MCF 10A (cell line): ENCODE results near the gene ZAP70. TPM values are rescaled to one million over a fixed set of nuclear protein-coding genes. Genes with fewer than 3 reads are reported as not detected.

Experiments used
- BruUV-seq: library from RNA; stranded (reverse); fragments of 400-500 nt; replicated peaks from 2 replicates; lab custom pipeline; 2021; lab: Mats Ljungman, UMichigan
- CTCF ChIA-PET: fragments of 300-600 bp; sonication (Branson Sonifier 250); formaldehyde crosslinking; extraction: SDS; loops from one replicate; lab custom pipeline; 2021; ENCODE audit warnings: antibody characterized with exemption, inconsistent platforms; lab: Yijun Ruan, JAX
- POLR2A ChIA-PET: fragments of 300-600, 350-650 bp; sonication (Branson Sonifier 250); formaldehyde crosslinking; extraction: SDS; loops from one replicate; lab custom pipeline; 2020; ENCODE audit warnings: antibody characterized with exemption, inconsistent platforms; lab: Yijun Ruan, JAX
- DNase-seq: peaks from one replicate; pipeline ENCODE4 v3.0.0-alpha.2; 2018; ENCODE audit not compliant: unreplicated experiment
- H3K27ac Mint-ChIP-seq: one replicate; pipeline ENCODE4 v1.8.0; 2022; ENCODE audit warnings: mild to moderate bottlenecking, low read depth, mixed read lengths; ENCODE audit not compliant: unreplicated experiment
- H3K27me3 Mint-ChIP-seq: one replicate; pipeline ENCODE4 v1.8.0; 2022; ENCODE audit warnings: mixed read lengths; ENCODE audit not compliant: insufficient read depth, unreplicated experiment
- H3K36me3 Mint-ChIP-seq: one replicate; pipeline ENCODE4 v1.8.0; 2022; ENCODE audit warnings: mild to moderate bottlenecking, moderate library complexity, mixed read lengths; ENCODE audit not compliant: insufficient read depth, unreplicated experiment
- H3K4me1 Mint-ChIP-seq: one replicate; pipeline ENCODE4 v1.8.0; 2022; ENCODE audit warnings: mixed read lengths; ENCODE audit not compliant: insufficient read depth, unreplicated experiment
- H3K4me3 Mint-ChIP-seq: one replicate; pipeline ENCODE4 v1.8.0; 2022; ENCODE audit warnings: mild to moderate bottlenecking, moderate library complexity, mixed read lengths; ENCODE audit not compliant: unreplicated experiment
- H3K9me3 Mint-ChIP-seq: one replicate; pipeline ENCODE4 v1.8.0; 2022; ENCODE audit warnings: mixed read lengths; ENCODE audit not compliant: unreplicated experiment
- intact Hi-C: fragments of 100-400 bp; cut with micrococcal nuclease; formaldehyde crosslinking; loops from 2 replicates; pipeline ENCODE4 v1.14.1; 2022
- total RNA-seq: library from RNA; stranded (reverse); gene quantifications from 2 replicates; pipeline ENCODE4 v1.2.3, GENCODE V29; 2022
- TF ChIP-seq, protein P1 (sequence below): fragments of 200-600 bp; IDR thresholded peaks from one replicate; pipeline ENCODE4 v1.8.0; 2022; ENCODE audit warnings: antibody characterized with exemption, mild to moderate bottlenecking; ENCODE audit not compliant: unreplicated experiment

Gene ZAP70
- total RNA-seq, 1 experiment from 2014 or later: not detected

- Mint-ChIP-seq H3K27me3 (no peaks in the 10 kb centered on the region), H3K27ac (no peak overlapping the region), H3K4me3 (no peak overlapping the region), H3K36me3 (peaks cover 29% of the 10 kb centered on the region), H3K4me1 (peaks cover 16% of the 10 kb centered on the region), H3K9me3 (no peaks in the 10 kb centered on the region)
- TF ChIP-seq, protein P1, sequence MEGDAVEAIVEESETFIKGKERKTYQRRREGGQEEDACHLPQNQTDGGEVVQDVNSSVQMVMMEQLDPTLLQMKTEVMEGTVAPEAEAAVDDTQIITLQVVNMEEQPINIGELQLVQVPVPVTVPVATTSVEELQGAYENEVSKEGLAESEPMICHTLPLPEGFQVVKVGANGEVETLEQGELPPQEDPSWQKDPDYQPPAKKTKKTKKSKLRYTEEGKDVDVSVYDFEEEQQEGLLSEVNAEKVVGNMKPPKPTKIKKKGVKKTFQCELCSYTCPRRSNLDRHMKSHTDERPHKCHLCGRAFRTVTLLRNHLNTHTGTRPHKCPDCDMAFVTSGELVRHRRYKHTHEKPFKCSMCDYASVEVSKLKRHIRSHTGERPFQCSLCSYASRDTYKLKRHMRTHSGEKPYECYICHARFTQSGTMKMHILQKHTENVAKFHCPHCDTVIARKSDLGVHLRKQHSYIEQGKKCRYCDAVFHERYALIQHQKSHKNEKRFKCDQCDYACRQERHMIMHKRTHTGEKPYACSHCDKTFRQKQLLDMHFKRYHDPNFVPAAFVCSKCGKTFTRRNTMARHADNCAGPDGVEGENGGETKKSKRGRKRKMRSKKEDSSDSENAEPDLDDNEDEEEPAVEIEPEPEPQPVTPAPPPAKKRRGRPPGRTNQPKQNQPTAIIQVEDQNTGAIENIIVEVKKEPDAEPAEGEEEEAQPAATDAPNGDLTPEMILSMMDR: no peak
- intact Hi-C loops: no loop called here
- POLR2A ChIA-PET: interaction anchor here (0.6 kb wide), 1 partner anchor 153 kb away, joined by 3 read pairs; no protein-coding TSS in a partner anchor
- no TSS peak for BruUV-seq
- CTCF ChIA-PET: interaction anchor here (0.6 to 6.8 kb wide), 5 partner anchors 8 to 73 kb away, joined by 3 to 40 read pairs (median 4); no protein-coding TSS in a partner anchor
- no peak for DNase-seq
These were observed 39.3 kb downstream of the ZAP70 start for GRCh38 chr2:97752342-97753334.

DNA sequence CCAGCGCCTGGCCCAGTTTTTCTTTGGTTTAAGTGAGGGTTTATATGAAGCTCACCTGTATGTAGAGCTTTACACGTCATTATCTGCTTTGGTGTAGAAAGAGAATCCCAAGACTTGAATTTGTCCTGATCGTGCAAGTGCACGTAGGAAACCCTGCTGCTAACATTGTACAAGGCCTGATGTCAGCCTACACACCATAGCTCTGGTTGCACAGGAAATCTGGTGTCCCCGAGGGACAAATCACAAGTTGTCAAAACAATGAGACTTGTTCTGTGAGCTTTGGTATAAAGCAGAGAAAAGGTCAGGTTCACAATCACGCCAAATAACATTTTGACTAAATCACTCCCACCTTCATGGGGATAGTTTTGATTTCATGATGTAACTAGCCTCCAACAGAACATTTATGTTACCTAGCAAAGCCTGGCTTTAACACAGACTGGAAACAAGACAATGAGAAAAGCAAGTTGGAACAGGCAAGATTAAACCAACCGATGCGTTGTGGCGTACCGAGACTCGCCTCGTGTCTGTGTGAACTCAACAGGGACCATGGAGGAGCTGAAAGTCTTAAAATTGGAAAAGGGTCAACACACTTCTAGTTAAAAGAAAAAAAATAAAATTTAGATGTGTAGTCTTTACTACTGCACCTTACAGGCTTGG is 41.4 kb downstream of the ZAP70 start:
- ChIA-PET CTCF (interaction anchor here (1.1 to 6.8 kb wide), 3 partner anchors 10 to 56 kb away, joined by 5 to 40 read pairs (median 10); no protein-coding TSS in a partner anchor), POLR2A (interaction anchor here (0.6 to 0.8 kb wide), 2 partner anchors 12 to 109 kb away, joined by 3 to 4 read pairs; partner anchors contain the start of gene COX5B)
- Mint-ChIP-seq H3K4me1 (peaks cover 16% of the 10 kb centered on the region), H3K4me3 (no peak overlapping the region), H3K27me3 (no peaks in the 10 kb centered on the region), H3K9me3 (no peaks in the 10 kb centered on the region), H3K36me3 (peaks cover 46% of the 10 kb centered on the region), H3K27ac (no peak overlapping the region)
- no TSS peak for BruUV-seq
- DNase-seq: no peak
- TF ChIP-seq, protein P1: no peak
- intact Hi-C loops: no loop called here

GRCh38 chr2:97755491-97755890 is 42.1 kb downstream of the ZAP70 start:
- ChIA-PET POLR2A (no interaction called here), CTCF (interaction anchor here (1.1 to 6.8 kb wide), 3 partner anchors 11 to 57 kb away, joined by 5 to 40 read pairs (median 10); no protein-coding TSS in a partner anchor)
- H3K4me1 Mint-ChIP-seq: peaks cover 16% of the 10 kb centered on the region
- no peak overlapping the region for H3K4me3 Mint-ChIP-seq
- H3K36me3 Mint-ChIP-seq: peaks cover 53% of the 10 kb centered on the region
- intact Hi-C loops: no loop called here
- BruUV-seq: no TSS peak
- DNase-seq: no peak
- H3K27me3 Mint-ChIP-seq: no peaks in the 10 kb centered on the region
- TF ChIP-seq, protein P1: no peak
- H3K9me3 Mint-ChIP-seq: no peaks in the 10 kb centered on the region
- H3K27ac Mint-ChIP-seq: no peak overlapping the region
